ENCODE measurements around the gene KIN.
A peak's percentile ranks its signal among the peaks of the same experiment; 100 is the strongest.
"Not testable (repeated sequence)": the region's sequence is repeated elsewhere in the genome, so short reads cannot be mapped to it uniquely, and the experiment has no call there.

Gene KIN

GRCh38 chr10:7788639-7789286 lies 970 bp upstream of the KIN start:
- H3K4me3 ChIP-seq (ENCODE audit: low read depth, low read length) = peak overlapping the region; percentile 80
- TF ChIP-seq CTCF (IDR thresholded peaks at IDR 0.05; ENCODE audit: low read depth, low read length, missing control alignments) = no peak
- no peak for DNase-seq (ENCODE audit: low read depth)
- in situ Hi-C loops (cut with HindIII; ENCODE audit: low sequenced_read_pairs) = no loop called here

- in situ Hi-C loops (cut with HindIII; ENCODE audit: low sequenced_read_pairs) = no loop called here
- no peak for TF ChIP-seq CTCF (IDR thresholded peaks at IDR 0.05; ENCODE audit: low read depth, low read length, missing control alignments)
- H3K4me3 ChIP-seq (ENCODE audit: low read depth, low read length) = peak overlapping the region; percentile 80
- DNase-seq (ENCODE audit: low read depth) = no peak
Observed at GRCh38 chr10:7787150-7787856, 490 bp downstream of the KIN start.

- no peak for DNase-seq (ENCODE audit: low read depth)
- H3K4me3 ChIP-seq (ENCODE audit: low read depth, low read length) = no peak overlapping the region
- no peak for TF ChIP-seq CTCF (IDR thresholded peaks at IDR 0.05; ENCODE audit: low read depth, low read length, missing control alignments)
- in situ Hi-C loops (cut with HindIII; ENCODE audit: low sequenced_read_pairs) = no loop called here
Observed at GRCh38 chr10:7786430-7786829, 1.4 kb downstream of the KIN start.

- in situ Hi-C loops (cut with HindIII; ENCODE audit: low sequenced_read_pairs); H3K4me3 ChIP-seq (ENCODE audit: low read depth, low read length); DNase-seq (ENCODE audit: low read depth): not testable (repeated sequence)
Observed at GRCh38 chr10:7782194-7782593, 5.6 kb downstream of the KIN start.

- in situ Hi-C loops (cut with HindIII; ENCODE audit: low sequenced_read_pairs) = no loop called here
- no peak for TF ChIP-seq CTCF (IDR thresholded peaks at IDR 0.05; ENCODE audit: low read depth, low read length, missing control alignments)
- DNase-seq (ENCODE audit: low read depth) = no peak
- H3K4me3 ChIP-seq (ENCODE audit: low read depth, low read length) = no peak overlapping the region
Observed at GRCh38 chr10:7776777-7777176, 11.0 kb downstream of the KIN start.

GRCh38 chr10:7773845-7774801 lies 13.7 kb downstream of the KIN start:
- in situ Hi-C loops (cut with HindIII; ENCODE audit: low sequenced_read_pairs) = no loop called here
- DNase-seq (ENCODE audit: low read depth) = no peak
- H3K4me3 ChIP-seq (ENCODE audit: low read depth, low read length) = no peak overlapping the region
- no peak for TF ChIP-seq CTCF (IDR thresholded peaks at IDR 0.05; ENCODE audit: low read depth, low read length, missing control alignments)

All from astrocyte of the cerebellum (primary cell).